Measurements from ENCODE around the gene SUSD6. TPM values are rescaled to one million over a fixed set of nuclear protein-coding genes. Genes with fewer than 3 reads are reported as not detected.

The SUSD6 gene
- polyA plus RNA-seq, 2 of the 4 experiments (the other 2 are of a cell fraction), result 4.3 to 7.0 TPM

GRCh38 chr14:69629225-69630127 is 18.1 kb downstream of the SUSD6 start:
- Histone ChIP-seq H3K4me3 (no peak overlapping the region), H3K4me1 (peaks cover 5% of the 10 kb centered on the region; the same call in 1 of the 3 replicates), H3K4me2 (no peak overlapping the region), H3K27ac (no peak overlapping the region), H3K9me3 (no peaks in the 10 kb centered on the region)
- ATAC-seq (no peak), FAIRE-seq (no peak), DNase-seq (ENCODE audit: low read depth in 1 of 2, low spot score in 1 of 2) (no peak)
- ChIA-PET POLR2A (no interaction called here), CTCF (interaction anchor here (0.6 to 2.6 kb wide), 9 partner anchors 9 to 126 kb away, joined by 3 to 8 read pairs (median 4); partner anchors contain the start of gene CCDC177)
- WGBS (ENCODE audit: missing lambda C conversion rate), result 81% methylated on average over 9 of the region's 9 CpGs
- TF ChIP-seq USF2 (IDR thresholded peaks at IDR 0.05), result no peak

GRCh38 chr14:69630360-69630759 is 19.0 kb downstream of the SUSD6 start:
- WGBS (ENCODE audit: missing lambda C conversion rate), result 83% methylated on average over 2 of the region's 2 CpGs
- CTCF ChIA-PET, result interaction anchor here (0.8 to 2.6 kb wide), 8 partner anchors 8 to 89 kb away, joined by 3 to 8 read pairs (median 4); no protein-coding TSS in a partner anchor
- no peak for FAIRE-seq
- ATAC-seq, result no peak
- Histone ChIP-seq H3K27ac (no peak overlapping the region), H3K4me1 (peaks cover 5% of the 10 kb centered on the region; the same call in 1 of the 3 replicates), H3K9me3 (no peaks in the 10 kb centered on the region), H3K4me3 (no peak overlapping the region), H3K4me2 (no peak overlapping the region)
- TF ChIP-seq PBX3 (IDR thresholded peaks at IDR 0.05) (no peak), HOXB13 (CRISPR knock-in tag; IDR thresholded peaks at IDR 0.05; ENCODE audit: low read depth) (no peak), MAFK (IDR thresholded peaks at IDR 0.05; ENCODE audit: partially characterized antibody) (no peak), MAX (IDR thresholded peaks at IDR 0.05) (no peak), RARB (CRISPR knock-in tag; IDR thresholded peaks at IDR 0.05) (no peak), FOSL2 (IDR thresholded peaks at IDR 0.05) (no peak), FOSL2 (CRISPR knock-in tag; IDR thresholded peaks at IDR 0.05) (no peak), MAZ (IDR thresholded peaks at IDR 0.05; ENCODE audit: borderline replicate concordance, low read depth, low read length) (no peak), FOXS1 (CRISPR knock-in tag; IDR thresholded peaks at IDR 0.05) (no peak), BCL3 (IDR thresholded peaks at IDR 0.05) (no peak), ZSCAN20 (CRISPR knock-in tag; IDR thresholded peaks at IDR 0.05) (no peak), EP300 (IDR thresholded peaks at IDR 0.05) (no peak)
- no peak for DNase-seq (ENCODE audit: low read depth in 1 of 2, low spot score in 1 of 2)
- POLR2A ChIA-PET, result interaction anchor here (0.8 kb wide), 1 partner anchor 137 kb away, joined by 3 read pairs; the partner anchor contains the start of gene SRSF5

- no peak for ATAC-seq
- DNase-seq (ENCODE audit: low read depth in 1 of 2, low spot score in 1 of 2), result no peak
- no peak for FAIRE-seq
- no peak overlapping the region for H3K27ac ChIP-seq
- peaks cover 5% of the 10 kb centered on the region; the same call in 1 of the 3 replicates for H3K4me1 ChIP-seq
- ChIA-PET POLR2A (no interaction called here), CTCF (interaction anchor here (2.1 kb wide), 1 partner anchor 19 kb away, joined by 5 read pairs; no protein-coding TSS in a partner anchor)
- WGBS (ENCODE audit: missing lambda C conversion rate), result 66% methylated on average over 4 of the region's 4 CpGs
- H3K4me2 ChIP-seq, result no peak overlapping the region
- H3K4me3 ChIP-seq, result no peak overlapping the region
- no peaks in the 10 kb centered on the region for H3K9me3 ChIP-seq
- no peak for TF ChIP-seq ZSCAN20 (CRISPR knock-in tag; IDR thresholded peaks at IDR 0.05)
- no peak for TF ChIP-seq HEYL (CRISPR knock-in tag; IDR thresholded peaks at IDR 0.05)
- TF ChIP-seq TFCP2L1 (CRISPR knock-in tag; IDR thresholded peaks at IDR 0.05), result no peak
- no peak for TF ChIP-seq JUN (IDR thresholded peaks at IDR 0.05)
- no peak for TF ChIP-seq ZC3H11A (IDR thresholded peaks at IDR 0.05)
- no peak for TF ChIP-seq CBX2 (IDR thresholded peaks at IDR 0.05; ENCODE audit: borderline replicate concordance, low read depth)
- no peak for TF ChIP-seq E2F6 (IDR thresholded peaks at IDR 0.05; ENCODE audit: borderline replicate concordance, low read depth)
- TF ChIP-seq ELK1 (IDR thresholded peaks at IDR 0.05; ENCODE audit: low read depth, low read length), result no peak
- TF ChIP-seq HMGXB4 (CRISPR knock-in tag; IDR thresholded peaks at IDR 0.05; ENCODE audit: borderline replicate concordance), result no peak
- TF ChIP-seq HOXA7 (CRISPR knock-in tag; IDR thresholded peaks at IDR 0.05), result no peak
- TF ChIP-seq EHMT2 (IDR thresholded peaks at IDR 0.05; ENCODE audit: low read depth), result no peak
- TF ChIP-seq USF2 (IDR thresholded peaks at IDR 0.05), result no peak
- TF ChIP-seq HDAC2 (IDR thresholded peaks at IDR 0.05), result no peak
- no peak for TF ChIP-seq ESRRA (IDR thresholded peaks at IDR 0.05; ENCODE audit: borderline replicate concordance, low read length)
These were observed 20.1 kb downstream of the SUSD6 start for GRCh38 chr14:69631509-69631908.
